GM21423 (cell line): ENCODE data around the gene BAHCC1.

Source experiments
- ATAC-seq: cut with Tn5 transposase; IDR thresholded peaks from one replicate; pipeline ENCODE4 v1.9.1; 2021; ENCODE audit warnings: mild to moderate bottlenecking, moderate library complexity; ENCODE audit not compliant: unreplicated experiment

BAHCC1 gene

DNA sequence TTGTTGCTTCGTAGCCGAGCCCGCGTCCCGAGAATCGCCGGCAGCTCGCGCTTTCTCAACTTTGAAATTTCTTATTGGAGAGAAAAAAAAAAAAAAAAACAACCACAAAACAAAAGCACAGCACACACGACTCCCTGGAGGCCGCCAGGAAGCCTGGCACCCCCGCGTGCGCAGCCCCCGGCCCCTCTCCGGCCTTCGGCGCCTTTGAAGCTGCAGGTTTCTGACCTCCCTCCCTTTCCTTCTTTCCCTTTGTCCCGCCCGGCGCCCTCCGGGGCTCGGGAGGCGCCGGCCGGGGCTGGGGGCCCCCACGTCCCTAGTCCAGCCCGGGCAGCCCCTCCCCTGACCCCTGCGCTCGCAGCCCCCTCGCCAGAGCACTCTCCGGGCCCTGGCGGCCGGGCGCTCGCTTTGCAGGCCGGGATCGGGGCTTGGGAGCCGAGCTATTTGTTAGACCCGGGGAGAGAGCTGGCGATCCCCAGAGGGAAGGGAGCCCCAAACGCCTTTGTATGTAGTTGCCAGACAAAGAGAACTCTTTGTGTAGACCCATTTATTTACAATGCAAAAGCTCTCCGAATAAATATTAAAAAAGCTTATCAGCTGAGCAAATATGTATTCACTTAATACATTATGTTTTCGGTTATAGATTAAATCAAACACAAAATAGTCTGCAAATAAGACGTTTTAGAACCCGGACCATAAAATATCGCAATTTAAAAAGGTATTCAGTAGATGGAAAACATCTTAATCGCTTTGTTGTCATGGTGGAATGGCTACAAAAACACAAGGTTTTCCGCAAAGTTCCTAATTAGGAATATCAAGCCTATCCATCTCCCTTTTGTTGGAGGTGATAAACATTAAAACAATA lies 2.3 kb downstream of the BAHCC1 start:
- ATAC-seq: no peak

DNA sequence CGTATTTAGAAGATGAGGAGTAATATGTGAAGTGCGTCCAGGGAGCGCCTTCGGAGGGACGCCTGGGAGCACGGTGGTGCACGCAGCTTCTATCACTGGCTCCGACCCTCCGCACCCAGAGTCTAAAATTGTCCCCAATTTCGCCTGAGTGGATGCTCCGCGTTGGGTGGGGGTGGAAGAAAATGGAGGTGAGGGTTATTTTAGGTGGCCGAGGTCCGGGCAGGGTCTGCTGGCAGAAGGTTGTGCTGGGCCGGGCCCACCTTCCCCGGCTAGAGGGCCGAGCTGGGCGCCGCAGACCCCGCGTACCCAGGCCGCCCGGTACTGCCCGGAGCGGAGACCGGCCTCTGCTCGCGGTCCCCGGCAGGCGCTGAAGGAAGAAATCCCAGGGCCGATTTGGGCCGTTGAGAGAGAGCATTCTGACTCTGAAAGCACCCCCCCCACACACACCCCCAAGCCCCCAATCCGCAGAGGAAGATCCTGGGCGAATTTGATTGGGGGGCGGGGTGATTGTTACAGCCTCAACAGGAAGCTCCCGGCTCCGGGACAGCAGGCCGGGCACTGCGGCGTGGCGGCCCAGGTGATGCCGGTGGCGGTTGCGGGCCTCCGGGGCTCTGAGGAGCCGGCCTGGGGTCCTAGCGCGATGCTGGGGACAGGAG lies 3.0 kb downstream of the BAHCC1 start:
- no peak for ATAC-seq

DNA sequence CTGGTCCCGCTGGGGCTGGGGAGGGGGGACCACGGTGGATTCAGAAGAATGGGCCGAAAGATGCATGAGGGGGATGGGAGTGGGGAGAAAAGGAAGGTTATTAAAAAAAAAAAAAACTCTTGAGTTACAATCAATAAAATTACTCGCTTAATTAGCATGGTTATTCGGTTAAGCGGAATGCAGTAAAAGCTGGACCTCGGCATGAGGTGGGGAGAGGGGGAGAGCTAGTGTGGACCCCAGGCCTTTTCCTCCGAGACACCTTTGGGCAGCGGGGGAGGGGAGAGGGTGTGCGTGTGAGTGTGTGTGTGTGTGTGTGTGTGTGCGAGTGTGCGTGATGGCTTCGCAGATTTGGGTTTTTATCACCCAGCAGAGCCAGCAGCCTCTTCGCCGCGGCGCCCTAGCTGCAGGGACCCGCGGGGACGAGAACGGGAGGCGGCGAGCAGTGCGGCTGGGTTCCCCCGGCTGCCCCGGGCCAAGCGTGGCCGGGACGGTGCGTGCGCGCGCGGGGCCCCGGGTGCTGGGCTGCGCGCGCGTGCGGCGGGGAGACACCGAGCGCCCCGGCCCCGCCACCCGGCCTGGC lies 3.7 kb downstream of the BAHCC1 start:
- ATAC-seq: no peak

DNA sequence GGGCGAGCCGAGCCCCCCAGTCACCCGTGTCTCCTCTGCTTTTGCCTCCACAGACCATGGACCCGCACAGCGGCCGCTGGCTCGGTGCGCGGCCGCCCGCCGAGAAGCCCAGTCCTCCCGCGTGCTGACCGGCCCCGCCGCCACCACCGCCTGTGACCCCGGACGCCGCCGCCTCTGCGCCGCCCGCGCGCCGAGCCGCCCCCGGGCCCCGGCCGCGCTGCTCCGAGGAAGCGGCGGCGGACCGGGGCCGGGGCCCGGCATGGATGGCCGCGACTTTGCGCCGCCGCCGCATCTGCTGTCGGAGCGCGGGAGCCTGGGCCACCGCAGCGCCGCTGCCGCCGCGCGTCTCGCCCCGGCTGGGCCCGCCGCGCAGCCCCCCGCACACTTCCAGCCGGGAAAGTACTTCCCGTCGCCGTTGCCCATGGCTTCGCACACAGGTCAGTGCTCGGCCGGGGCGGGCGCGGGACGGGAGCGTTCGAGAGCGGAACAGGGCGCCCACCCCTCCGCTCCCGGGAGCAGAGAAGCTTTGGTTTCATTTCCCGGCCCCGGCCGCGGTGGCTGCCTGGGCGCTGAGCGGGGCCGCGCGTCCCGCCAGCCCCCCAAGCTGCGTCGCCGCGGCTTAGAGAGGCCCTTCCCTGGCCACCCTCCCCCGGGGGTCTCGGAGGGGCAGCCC lies 4.4 kb downstream of the BAHCC1 start:
- ATAC-seq: no peak

DNA sequence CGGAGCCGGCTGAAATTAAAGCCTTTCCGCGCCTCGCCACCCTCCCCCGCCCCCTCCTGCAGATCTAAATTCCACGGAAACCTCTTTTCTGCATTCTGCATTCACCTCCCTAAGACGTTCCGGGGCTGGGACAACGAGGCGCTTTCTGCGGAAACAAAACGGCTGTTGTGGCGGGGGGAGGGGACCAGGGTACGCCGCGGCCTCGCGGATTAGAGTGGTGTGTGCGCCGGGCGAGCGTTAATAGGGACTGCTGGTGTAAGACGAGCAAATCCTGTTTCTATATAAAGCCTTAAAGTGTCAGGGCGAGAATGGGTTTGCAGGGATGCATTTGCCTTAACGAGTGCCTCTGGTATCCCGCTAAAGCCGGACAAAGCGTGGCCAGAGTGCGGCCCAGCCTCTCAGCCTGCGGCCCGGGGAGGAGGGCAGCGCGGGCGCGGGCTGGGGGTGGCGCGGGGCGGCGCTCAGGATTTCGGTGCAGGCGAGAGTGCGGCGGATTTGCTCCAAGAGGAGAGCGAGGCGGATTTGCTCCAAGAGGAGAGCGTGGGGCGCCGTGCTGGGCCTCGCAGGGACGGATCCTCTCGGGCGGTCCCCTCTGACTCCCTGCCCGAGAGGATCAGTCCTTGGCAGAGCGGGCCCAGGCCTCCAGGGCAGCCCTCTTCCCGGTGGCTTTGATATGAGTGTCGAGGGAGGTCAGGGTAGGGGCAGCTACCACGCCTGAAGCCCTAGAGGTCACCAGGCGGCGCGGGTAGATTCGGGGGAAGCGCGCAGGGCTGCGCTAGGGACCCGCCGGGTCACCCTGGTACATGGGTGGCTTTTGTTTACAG lies 5.1 kb downstream of the BAHCC1 start:
- no peak for ATAC-seq

DNA sequence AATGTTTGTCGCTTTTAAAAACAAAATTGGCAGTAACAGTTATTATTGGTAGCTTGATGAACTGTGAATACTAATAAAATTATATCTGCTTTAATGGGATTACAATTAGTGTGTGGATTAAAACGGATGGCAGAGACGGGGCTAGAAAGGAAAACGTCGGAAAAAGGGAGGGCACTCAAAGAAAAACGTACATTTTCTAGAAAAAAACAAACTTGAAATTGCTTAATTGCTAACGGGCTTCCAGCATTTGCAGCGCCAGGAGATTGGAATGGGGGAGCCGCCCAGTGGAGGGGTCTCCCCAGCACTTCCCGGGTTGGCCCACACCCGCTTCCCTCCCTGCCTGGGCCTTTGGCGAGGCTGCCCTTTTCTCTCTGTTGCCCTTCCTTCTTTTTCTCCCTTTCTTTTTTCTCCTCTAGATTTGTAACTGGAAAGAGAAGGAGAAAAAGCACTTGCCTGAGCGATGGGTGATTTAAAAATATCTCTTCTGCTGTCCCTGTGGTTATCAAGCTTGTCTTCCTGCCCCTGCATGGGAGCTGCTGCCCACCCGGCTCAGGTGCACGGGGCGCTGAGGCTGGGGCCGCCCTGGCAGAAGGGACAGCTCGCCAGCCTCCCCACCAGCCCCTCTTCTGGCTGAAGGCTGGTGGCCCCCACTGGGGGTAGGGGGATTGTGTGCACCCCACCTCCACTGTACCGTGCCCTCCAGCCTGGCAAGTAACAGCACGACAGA lies 5.9 kb downstream of the BAHCC1 start:
- no peak for ATAC-seq

DNA sequence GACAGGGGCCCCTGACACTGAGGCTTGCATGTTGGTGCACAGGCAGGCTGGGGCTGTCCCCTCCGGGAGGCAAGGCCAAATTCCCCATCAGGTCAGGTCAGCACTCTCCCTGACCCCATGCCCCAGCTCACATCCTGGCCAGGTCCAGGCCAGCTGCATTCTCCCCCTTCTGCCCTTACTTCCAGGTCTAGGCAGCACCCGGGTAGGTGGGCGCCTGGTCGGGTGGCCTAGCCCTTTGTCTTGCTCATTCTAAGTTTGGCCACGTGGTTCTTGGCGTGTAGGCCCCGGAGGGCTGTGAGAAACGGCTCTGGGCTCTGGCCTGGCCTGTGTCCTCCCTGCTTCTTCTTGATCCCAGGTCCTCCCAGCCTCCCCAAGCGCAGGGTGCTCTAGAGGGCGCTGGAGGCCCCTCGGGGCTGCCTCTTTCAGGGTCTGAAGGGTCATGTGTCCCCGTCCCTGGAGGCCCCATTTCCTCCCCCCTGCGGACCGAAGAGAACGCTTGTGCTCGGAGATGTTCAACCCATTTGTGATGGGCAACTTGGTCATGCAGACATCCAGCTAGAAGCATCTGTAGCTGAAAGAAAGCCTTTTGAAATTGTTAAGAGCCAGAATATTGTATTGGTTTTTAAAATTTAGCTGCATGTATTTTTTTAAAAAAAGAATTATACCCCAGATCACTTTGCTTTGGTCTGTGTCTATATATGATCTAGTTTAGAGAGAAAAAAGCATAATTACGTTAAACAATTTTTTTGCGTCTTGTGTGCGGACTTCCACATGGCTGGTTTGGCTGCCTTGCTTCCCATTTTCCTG lies 6.7 kb downstream of the BAHCC1 start:
- ATAC-seq: no peak

DNA sequence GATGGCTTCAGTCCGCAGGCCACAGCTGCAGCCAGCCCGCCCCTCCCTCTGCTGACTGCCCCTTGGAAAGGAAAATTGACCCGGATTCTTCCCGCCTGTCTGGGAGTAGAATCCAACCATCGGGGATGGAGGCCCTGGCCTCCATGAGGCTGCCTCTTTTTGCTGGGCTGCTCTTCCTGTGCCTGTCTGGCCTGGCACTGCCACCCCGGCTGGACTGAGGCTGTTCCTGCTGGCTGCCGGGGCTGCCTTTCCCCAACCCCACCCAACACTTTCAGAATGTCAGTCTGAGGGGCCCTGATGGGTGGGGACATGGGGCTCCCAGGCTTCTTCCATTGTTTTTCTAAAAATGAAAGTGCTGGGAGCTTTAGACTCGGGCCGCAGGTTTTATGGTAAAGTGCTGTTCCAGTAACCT lies 7.3 kb downstream of the BAHCC1 start:
- ATAC-seq: no peak

DNA sequence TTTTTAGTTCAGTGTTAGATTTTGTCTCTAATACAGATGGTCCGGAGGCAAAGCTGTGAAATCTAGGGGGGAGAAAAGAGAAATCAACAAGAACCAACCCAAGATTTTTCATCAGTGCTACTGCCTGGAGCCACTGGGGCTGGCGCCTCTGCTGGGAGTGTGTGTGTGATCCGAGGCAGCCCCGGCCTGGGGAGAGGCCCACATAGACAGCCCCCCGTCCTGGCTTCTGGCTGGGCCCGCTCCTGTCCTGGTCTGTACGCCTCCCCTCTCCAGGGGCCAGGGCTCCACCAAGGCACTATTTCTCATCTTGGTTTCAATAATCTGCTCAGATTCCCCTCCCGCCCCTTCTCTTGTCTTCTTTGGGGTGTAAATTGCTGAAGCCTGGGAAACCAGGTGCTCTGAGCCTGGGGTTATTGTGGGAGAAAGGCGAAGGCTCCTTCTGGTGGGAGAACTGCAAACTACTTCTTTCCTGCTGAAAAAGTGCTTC lies 7.8 kb downstream of the BAHCC1 start:
- no peak for ATAC-seq

DNA sequence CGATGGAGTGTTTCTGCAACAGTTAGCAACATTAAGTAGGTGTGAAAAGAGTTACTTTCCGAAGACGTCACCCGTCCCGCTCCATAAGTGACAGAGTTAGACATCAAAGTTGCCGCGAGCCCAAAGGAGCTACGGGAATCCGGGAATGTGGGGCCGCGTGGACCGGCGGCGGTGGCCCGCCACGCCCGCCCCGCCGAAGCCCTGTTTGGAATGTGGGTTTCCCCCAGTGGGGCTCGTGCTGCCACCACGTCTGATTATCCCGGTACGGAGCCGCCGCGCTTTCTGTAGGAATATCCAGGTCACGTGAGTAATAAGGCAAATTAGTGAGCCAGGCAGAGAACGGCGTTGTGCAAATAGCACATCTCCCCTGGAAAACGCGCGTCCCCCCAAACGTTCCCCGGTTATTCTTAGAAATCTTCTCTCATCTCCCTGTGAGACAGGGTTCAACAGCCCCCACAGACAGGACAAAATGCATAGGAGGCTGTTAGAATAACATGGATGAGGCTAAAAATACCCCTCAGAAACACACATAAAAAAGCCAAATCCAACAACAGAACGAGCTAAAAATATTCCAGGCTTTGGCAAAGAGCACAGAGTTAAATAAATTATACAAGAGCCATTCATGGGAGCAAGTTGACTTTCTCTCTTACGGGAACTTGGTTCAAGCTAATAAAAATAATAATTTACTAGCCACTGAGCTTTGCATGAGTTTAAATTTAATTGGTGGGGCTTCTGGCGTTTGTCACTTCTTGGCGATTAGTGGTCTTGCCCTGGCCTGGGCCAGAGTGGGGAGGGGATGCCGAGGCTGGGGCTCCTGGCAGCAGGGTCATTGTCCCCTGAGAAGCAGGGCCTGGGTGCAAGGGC lies 8.6 kb downstream of the BAHCC1 start:
- no peak for ATAC-seq

DNA sequence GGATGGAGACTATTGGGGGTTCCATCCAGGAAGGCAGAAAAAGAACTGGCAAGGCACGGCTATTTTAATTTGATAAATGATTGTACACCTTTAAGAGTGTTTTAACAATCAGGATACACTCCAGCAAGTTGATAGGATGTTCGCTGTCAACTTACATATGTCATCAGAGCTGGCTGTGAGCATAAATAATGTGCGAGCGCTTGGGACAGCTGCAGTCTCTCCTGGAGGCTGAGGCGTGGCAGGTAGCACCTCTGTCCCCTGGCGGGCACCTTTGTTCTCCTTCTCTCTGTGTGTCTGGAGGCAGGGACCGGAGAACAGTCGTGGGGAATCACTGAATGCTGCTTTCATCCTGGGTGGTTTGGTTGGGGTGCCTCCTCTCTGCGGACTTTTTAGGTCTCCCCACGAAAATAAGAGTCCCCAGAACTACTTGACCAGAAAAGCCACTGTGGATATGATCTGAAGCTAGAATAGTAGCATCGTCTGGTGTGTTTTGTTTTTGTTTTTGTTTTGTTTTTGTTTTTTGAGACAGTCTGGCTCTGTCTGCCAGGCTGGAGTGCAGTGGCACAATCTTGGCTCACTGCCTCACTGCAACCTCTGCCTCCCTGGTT lies 9.4 kb downstream of the BAHCC1 start:
- no peak for ATAC-seq

DNA sequence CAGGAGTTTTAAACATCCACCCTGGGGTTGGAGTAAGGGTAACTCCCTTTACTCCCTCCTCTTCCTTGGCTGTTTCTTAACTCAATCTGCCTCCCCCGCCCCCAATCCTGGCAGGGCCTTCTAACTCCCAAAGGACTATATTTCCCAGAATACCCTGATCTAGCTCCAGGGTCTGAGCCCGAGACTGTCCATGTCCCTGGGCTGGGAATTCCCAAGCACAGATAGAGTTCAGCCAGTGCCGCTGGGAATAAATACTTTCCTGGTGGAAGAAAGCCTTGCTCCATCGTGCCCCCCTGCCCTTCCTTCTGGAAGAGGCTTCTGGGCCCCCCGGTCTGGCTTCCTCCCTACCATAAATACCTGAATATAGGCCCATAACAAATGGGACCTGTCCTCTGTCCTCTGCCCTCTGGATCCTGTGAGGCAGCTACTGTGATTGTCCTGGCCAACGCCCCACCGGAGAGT lies 10.2 kb downstream of the BAHCC1 start:
- ATAC-seq: no peak

DNA sequence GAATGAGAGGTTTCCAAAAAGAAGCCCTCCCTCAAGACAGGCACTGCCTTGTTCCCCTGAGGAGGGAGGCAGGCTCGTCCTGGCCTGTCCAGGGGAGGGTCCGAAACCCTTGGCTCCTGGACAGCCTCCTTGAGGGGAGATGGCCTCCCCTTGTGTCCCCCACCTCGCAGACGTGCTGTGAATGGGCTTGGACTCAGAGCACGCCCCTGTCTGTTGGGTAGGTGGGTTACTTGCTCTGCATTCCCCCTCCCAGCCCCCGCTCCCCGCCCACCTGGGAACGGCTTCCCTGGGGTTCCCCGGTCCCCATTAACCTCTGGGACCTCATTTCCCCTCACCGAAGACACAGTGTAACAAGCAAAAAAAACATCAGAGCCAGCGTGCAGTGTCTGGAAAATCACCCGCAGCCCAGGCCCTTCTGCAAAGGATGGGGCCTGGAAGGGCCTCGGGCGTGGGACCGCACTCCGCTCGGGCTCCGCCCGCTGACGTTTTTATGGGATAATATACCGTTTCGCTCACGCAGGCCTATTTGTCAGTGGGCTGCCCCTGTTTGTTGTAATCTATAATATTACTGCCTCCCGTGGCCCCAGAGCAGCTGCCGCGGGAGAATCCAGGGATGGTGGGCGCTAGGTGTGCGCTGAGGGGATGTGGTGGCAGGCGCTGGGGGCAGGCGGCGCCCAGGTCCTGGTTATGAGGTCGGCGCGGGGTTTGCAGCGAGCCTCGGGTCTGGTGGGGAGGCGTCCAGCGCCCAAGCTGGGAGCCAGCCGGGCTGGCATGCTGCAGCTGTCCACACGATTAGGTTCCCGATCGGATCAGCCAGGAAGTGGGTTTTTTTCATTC lies 11.1 kb downstream of the BAHCC1 start:
- no peak for ATAC-seq

DNA sequence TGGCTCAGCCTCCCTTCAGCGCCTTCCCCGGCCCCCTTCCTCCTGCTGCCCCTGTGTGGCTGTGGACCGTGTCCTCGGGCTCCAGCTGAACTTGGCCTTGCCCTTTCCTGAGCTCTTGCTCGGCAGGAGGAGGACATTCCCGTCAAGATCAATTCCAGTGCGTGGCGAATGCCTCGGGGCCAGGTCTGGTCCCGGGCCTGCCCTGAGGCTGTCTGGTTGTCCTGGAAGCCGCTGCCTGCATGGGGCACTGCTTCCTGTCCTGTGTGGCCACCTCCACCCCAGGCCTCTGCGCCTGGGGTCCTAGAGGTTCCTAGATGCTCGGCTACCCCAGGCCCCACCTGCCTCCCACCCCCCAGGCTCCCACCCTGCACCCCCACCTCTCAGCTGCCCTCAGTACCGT lies 12.8 kb downstream of the BAHCC1 start:
- no peak for ATAC-seq

DNA sequence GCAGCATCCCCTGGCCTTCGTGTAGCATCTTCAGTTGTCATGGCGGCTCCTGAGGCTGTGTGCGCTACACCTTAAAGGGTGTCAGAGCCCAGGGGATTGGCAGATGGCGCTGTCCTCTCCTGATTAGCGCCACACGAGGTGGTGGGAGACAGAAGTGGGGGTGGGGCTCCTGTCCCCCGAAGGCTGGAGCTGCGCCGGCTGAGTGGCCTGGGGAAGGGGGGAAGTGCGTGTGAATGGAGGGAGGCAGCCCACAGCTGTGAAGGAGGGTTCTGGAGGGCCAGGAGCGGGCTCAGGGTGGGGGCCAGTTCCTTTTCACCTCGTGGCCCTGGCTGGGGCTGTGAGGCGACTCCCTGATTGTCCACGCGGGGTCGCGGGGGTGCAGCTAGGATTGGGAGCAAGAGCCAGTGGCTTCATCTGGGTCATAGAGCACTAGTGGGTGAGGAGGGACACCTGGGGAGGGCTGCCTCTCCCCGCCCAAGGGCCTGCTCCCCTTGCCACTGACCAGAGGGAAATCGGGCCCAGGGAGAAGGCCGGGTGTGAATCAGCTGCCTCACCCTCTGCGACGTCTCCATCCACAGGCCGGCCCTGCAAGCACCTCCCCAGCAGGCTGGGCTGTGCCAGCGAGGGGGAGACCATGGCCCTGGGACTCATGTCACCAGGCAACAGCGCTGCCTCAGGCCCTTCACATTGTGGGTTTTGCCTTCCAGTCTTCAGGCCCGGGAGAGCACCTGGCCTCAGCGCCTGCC lies 14.1 kb downstream of the BAHCC1 start:
- ATAC-seq: no peak

DNA sequence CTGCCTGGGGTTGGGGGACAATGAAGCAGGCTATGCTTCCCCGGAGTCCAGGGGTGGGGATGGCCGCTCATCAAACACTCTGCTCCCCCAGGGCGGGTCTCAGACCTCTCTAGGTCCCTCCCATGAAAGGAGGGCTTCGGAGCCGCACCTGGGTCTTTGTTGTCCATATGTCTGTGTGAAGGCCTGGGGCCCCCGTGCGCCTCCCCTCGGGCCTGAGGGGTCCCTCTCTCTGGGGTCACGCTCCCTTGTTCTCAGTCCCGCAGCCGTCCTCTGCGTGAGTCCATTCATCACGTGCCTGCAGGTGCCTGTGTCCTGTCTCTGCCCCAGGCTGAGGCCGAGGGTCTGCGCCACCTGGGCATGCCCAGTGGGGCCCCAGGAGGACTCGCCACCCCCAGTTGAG lies 15.6 kb downstream of the BAHCC1 start:
- ATAC-seq: no peak
